ENCODE results near the gene RAP1GDS1.
"Not testable (repeated sequence)": the region's sequence is repeated elsewhere in the genome, so short reads cannot be mapped to it uniquely, and the experiment has no call there.

Gene RAP1GDS1

GRCh38 chr4:98358630-98359248 is 97.6 kb downstream of the RAP1GDS1 start:
- H3K36me3 ChIP-seq (ENCODE audit: insufficient read depth, low read length), result no peaks in the 10 kb centered on the region
- no peaks in the 10 kb centered on the region for H3K9me3 ChIP-seq (ENCODE audit: low read length)
- H3K27ac ChIP-seq (ENCODE audit: low read depth, low read length), result no peak overlapping the region
- H3K4me1 ChIP-seq (ENCODE audit: insufficient read depth, low read length), result no peaks in the 10 kb centered on the region
- H3K27me3 ChIP-seq (ENCODE audit: control insufficient read depth in 1 of 2, insufficient read depth in 2 of 2, low read length in 2 of 2), result no peaks in the 10 kb centered on the region
- no peak overlapping the region for H3K4me3 ChIP-seq (ENCODE audit: low read depth in 1 of 2, low read length in 2 of 2)
- no peak overlapping the region for H3K9ac ChIP-seq (ENCODE audit: low read length)

GRCh38 chr4:98359646-98360045 is 98.5 kb downstream of the RAP1GDS1 start:
- no peaks in the 10 kb centered on the region for H3K36me3 ChIP-seq (ENCODE audit: insufficient read depth, low read length)
- no peaks in the 10 kb centered on the region for H3K9me3 ChIP-seq (ENCODE audit: low read length)
- no peak overlapping the region for H3K9ac ChIP-seq (ENCODE audit: low read length)
- no peak overlapping the region for H3K27ac ChIP-seq (ENCODE audit: low read depth, low read length)
- no peak overlapping the region for H3K4me3 ChIP-seq (ENCODE audit: low read depth in 1 of 2, low read length in 2 of 2)
- H3K27me3 ChIP-seq (ENCODE audit: control insufficient read depth in 1 of 2, insufficient read depth in 2 of 2, low read length in 2 of 2), result no peaks in the 10 kb centered on the region
- no peaks in the 10 kb centered on the region for H3K4me1 ChIP-seq (ENCODE audit: insufficient read depth, low read length)

GRCh38 chr4:98363431-98363830 is 102.2 kb downstream of the RAP1GDS1 start:
- Histone ChIP-seq H3K36me3 (ENCODE audit: insufficient read depth, low read length) (no peaks in the 10 kb centered on the region), H3K4me1 (ENCODE audit: insufficient read depth, low read length) (no peaks in the 10 kb centered on the region), H3K27me3 (ENCODE audit: control insufficient read depth in 1 of 2, insufficient read depth in 2 of 2, low read length in 2 of 2) (no peaks in the 10 kb centered on the region), H3K9me3 (ENCODE audit: low read length) (no peaks in the 10 kb centered on the region), H3K4me3 (ENCODE audit: low read depth in 1 of 2, low read length in 2 of 2) (no peak overlapping the region), H3K27ac (ENCODE audit: low read depth, low read length) (no peak overlapping the region), H3K9ac (ENCODE audit: low read length) (no peak overlapping the region)

- H3K36me3 ChIP-seq (ENCODE audit: insufficient read depth, low read length), result not testable (repeated sequence)
Observed at GRCh38 chr4:98366275-98366674, 105.1 kb downstream of the RAP1GDS1 start.

GRCh38 chr4:98368000-98368399 is 106.8 kb downstream of the RAP1GDS1 start:
- not testable (repeated sequence) for H3K4me1 ChIP-seq (ENCODE audit: insufficient read depth, low read length); H3K27me3 ChIP-seq (ENCODE audit: control insufficient read depth in 1 of 2, insufficient read depth in 2 of 2, low read length in 2 of 2); H3K36me3 ChIP-seq (ENCODE audit: insufficient read depth, low read length); H3K9ac ChIP-seq (ENCODE audit: low read length); H3K27ac ChIP-seq (ENCODE audit: low read depth, low read length); H3K4me3 ChIP-seq (ENCODE audit: low read depth in 1 of 2, low read length in 2 of 2); H3K9me3 ChIP-seq (ENCODE audit: low read length)

More at GRCh38 chr4:98366275-98366674, 105.1 kb downstream of the RAP1GDS1 start:
- not testable (repeated sequence) for H3K9ac ChIP-seq (ENCODE audit: low read length); H3K4me1 ChIP-seq (ENCODE audit: insufficient read depth, low read length); H3K27ac ChIP-seq (ENCODE audit: low read depth, low read length); H3K9me3 ChIP-seq (ENCODE audit: low read length); H3K27me3 ChIP-seq (ENCODE audit: control insufficient read depth in 1 of 2, insufficient read depth in 2 of 2, low read length in 2 of 2); H3K4me3 ChIP-seq (ENCODE audit: low read depth in 1 of 2, low read length in 2 of 2)

- no peak overlapping the region for H3K9ac ChIP-seq (ENCODE audit: low read length)
- no peaks in the 10 kb centered on the region for H3K36me3 ChIP-seq (ENCODE audit: insufficient read depth, low read length)
- no peaks in the 10 kb centered on the region for H3K9me3 ChIP-seq (ENCODE audit: low read length)
- H3K4me3 ChIP-seq (ENCODE audit: low read depth in 1 of 2, low read length in 2 of 2), result no peak overlapping the region
- H3K27ac ChIP-seq (ENCODE audit: low read depth, low read length), result no peak overlapping the region
- H3K4me1 ChIP-seq (ENCODE audit: insufficient read depth, low read length), result no peaks in the 10 kb centered on the region
- no peaks in the 10 kb centered on the region for H3K27me3 ChIP-seq (ENCODE audit: control insufficient read depth in 1 of 2, insufficient read depth in 2 of 2, low read length in 2 of 2)
Observed at GRCh38 chr4:98369322-98369721, 108.1 kb downstream of the RAP1GDS1 start.

- Histone ChIP-seq H3K27me3 (ENCODE audit: control insufficient read depth in 1 of 2, insufficient read depth in 2 of 2, low read length in 2 of 2) (no peaks in the 10 kb centered on the region), H3K36me3 (ENCODE audit: insufficient read depth, low read length) (peaks cover 7% of the 10 kb centered on the region), H3K27ac (ENCODE audit: low read depth, low read length) (no peak overlapping the region), H3K9me3 (ENCODE audit: low read length) (no peaks in the 10 kb centered on the region), H3K4me3 (ENCODE audit: low read depth in 1 of 2, low read length in 2 of 2) (no peak overlapping the region), H3K4me1 (ENCODE audit: insufficient read depth, low read length) (no peaks in the 10 kb centered on the region), H3K9ac (ENCODE audit: low read length) (no peak overlapping the region)
Observed at GRCh38 chr4:98374643-98375042, 113.5 kb downstream of the RAP1GDS1 start.

GRCh38 chr4:98377559-98377958 is 116.4 kb downstream of the RAP1GDS1 start:
- no peaks in the 10 kb centered on the region for H3K4me1 ChIP-seq (ENCODE audit: insufficient read depth, low read length)
- H3K27me3 ChIP-seq (ENCODE audit: control insufficient read depth in 1 of 2, insufficient read depth in 2 of 2, low read length in 2 of 2), result no peaks in the 10 kb centered on the region
- no peak overlapping the region for H3K4me3 ChIP-seq (ENCODE audit: low read depth in 1 of 2, low read length in 2 of 2)
- peaks cover 7% of the 10 kb centered on the region for H3K36me3 ChIP-seq (ENCODE audit: insufficient read depth, low read length)
- H3K9me3 ChIP-seq (ENCODE audit: low read length), result no peaks in the 10 kb centered on the region
- no peak overlapping the region for H3K27ac ChIP-seq (ENCODE audit: low read depth, low read length)
- no peak overlapping the region for H3K9ac ChIP-seq (ENCODE audit: low read length)

GRCh38 chr4:98381306-98381705 is 120.1 kb downstream of the RAP1GDS1 start:
- H3K27ac ChIP-seq (ENCODE audit: low read depth, low read length), result no peak overlapping the region
- H3K9me3 ChIP-seq (ENCODE audit: low read length), result no peaks in the 10 kb centered on the region
- no peaks in the 10 kb centered on the region for H3K27me3 ChIP-seq (ENCODE audit: control insufficient read depth in 1 of 2, insufficient read depth in 2 of 2, low read length in 2 of 2)
- no peaks in the 10 kb centered on the region for H3K36me3 ChIP-seq (ENCODE audit: insufficient read depth, low read length)
- H3K9ac ChIP-seq (ENCODE audit: low read length), result no peak overlapping the region
- H3K4me3 ChIP-seq (ENCODE audit: low read depth in 1 of 2, low read length in 2 of 2), result no peak overlapping the region
- no peaks in the 10 kb centered on the region for H3K4me1 ChIP-seq (ENCODE audit: insufficient read depth, low read length)

GRCh38 chr4:98383431-98384106 is 122.4 kb downstream of the RAP1GDS1 start:
- no peaks in the 10 kb centered on the region for H3K4me1 ChIP-seq (ENCODE audit: insufficient read depth, low read length)
- H3K9ac ChIP-seq (ENCODE audit: low read length), result no peak overlapping the region
- no peak overlapping the region for H3K4me3 ChIP-seq (ENCODE audit: low read depth in 1 of 2, low read length in 2 of 2)
- no peaks in the 10 kb centered on the region for H3K27me3 ChIP-seq (ENCODE audit: control insufficient read depth in 1 of 2, insufficient read depth in 2 of 2, low read length in 2 of 2)
- H3K36me3 ChIP-seq (ENCODE audit: insufficient read depth, low read length), result no peaks in the 10 kb centered on the region
- H3K27ac ChIP-seq (ENCODE audit: low read depth, low read length), result no peak overlapping the region
- H3K9me3 ChIP-seq (ENCODE audit: low read length), result no peaks in the 10 kb centered on the region

- Histone ChIP-seq H3K36me3 (ENCODE audit: insufficient read depth, low read length) (no peaks in the 10 kb centered on the region), H3K27me3 (ENCODE audit: control insufficient read depth in 1 of 2, insufficient read depth in 2 of 2, low read length in 2 of 2) (no peaks in the 10 kb centered on the region), H3K4me1 (ENCODE audit: insufficient read depth, low read length) (no peaks in the 10 kb centered on the region), H3K4me3 (ENCODE audit: low read depth in 1 of 2, low read length in 2 of 2) (no peak overlapping the region), H3K9ac (ENCODE audit: low read length) (no peak overlapping the region), H3K27ac (ENCODE audit: low read depth, low read length) (no peak overlapping the region), H3K9me3 (ENCODE audit: low read length) (no peaks in the 10 kb centered on the region)
Observed at GRCh38 chr4:98385831-98386230, 124.6 kb downstream of the RAP1GDS1 start.

All from muscle layer of colon (tissue), 2 donors.